WTC11 (cell line): ENCODE data around the gene LGALS9. TPM values are rescaled to one million over a fixed set of nuclear protein-coding genes. Genes with fewer than 3 reads are reported as not detected.
A peak's percentile ranks its signal among the peaks of the same experiment; 100 is the strongest.

ENCODE experiments used
- ATAC-seq: fragments of 200-7000 bp; cut with Tn5 transposase; 2 replicates; pipeline ENCODE4 v1.10.0; 2021; ENCODE audit warnings: mild to moderate bottlenecking, moderate library complexity
- CTCF ChIA-PET: fragments of 300-600 bp; sonication (Branson Sonifier 250); formaldehyde crosslinking; loops from one replicate; lab custom pipeline; 2021; ENCODE audit warnings: antibody characterized with exemption; lab: Charles Lee
- POLR2A ChIA-PET: fragments of 350-600 bp; sonication (Branson Sonifier 250); formaldehyde crosslinking; loops from one replicate; lab custom pipeline; 2021; ENCODE audit warnings: antibody characterized with exemption; lab: Charles Lee
- DNase-seq: peaks from one replicate; pipeline ENCODE4 v3.0.0; 2021; ENCODE audit warnings: low spot score
- H3K27ac Mint-ChIP-seq: 2 replicates; pipeline ENCODE4 v1.8.0; 2021; ENCODE audit warnings: mixed read lengths
- H3K27me3 Mint-ChIP-seq: 2 replicates; pipeline ENCODE4 v1.8.0; 2021; ENCODE audit warnings: low read depth, mild to moderate bottlenecking, moderate library complexity, mixed read lengths
- H3K36me3 Mint-ChIP-seq: 2 replicates; pipeline ENCODE4 v1.8.0; 2021; ENCODE audit warnings: mixed read lengths
- H3K4me1 Mint-ChIP-seq: 2 replicates; pipeline ENCODE4 v1.8.0; 2022; ENCODE audit warnings: mixed read lengths
- H3K4me3 Mint-ChIP-seq: 2 replicates; pipeline ENCODE4 v1.8.0; 2021; ENCODE audit warnings: mild to moderate bottlenecking, moderate library complexity, mixed read lengths
- H3K9me3 Mint-ChIP-seq: 2 replicates; pipeline ENCODE4 v1.8.0; 2021; ENCODE audit warnings: mixed read lengths
- E2F4 ChIP-seq: sonication (generic); formaldehyde crosslinking; IDR thresholded peaks from 2 replicates; pipeline ENCODE4 v1.8.1; 2022; ENCODE audit warnings: low read depth, mild to moderate bottlenecking, moderate library complexity, missing genetic modification reagents, borderline replicate concordance
- ELF4 ChIP-seq: sonication (generic); formaldehyde crosslinking; IDR thresholded peaks from 2 replicates; pipeline ENCODE4 v1.8.1; 2022; ENCODE audit warnings: low read depth, mild to moderate bottlenecking, moderate library complexity, missing genetic modification reagents
- ETV6 ChIP-seq: sonication (generic); formaldehyde crosslinking; IDR thresholded peaks from 2 replicates; pipeline ENCODE4 v1.8.1; 2022; ENCODE audit warnings: mild to moderate bottlenecking, missing genetic modification reagents
- JAZF1 ChIP-seq: fragments of 250-450 bp; sonication (Bioruptor Pico); IDR thresholded peaks from 2 replicates; pipeline ENCODE4 v1.9.0; 2021; ENCODE audit warnings: moderate library complexity, mild to moderate bottlenecking, inconsistent platforms
- MAX ChIP-seq: sonication (generic); formaldehyde crosslinking; IDR thresholded peaks from 2 replicates; pipeline ENCODE4 v1.8.0; 2022; ENCODE audit warnings: mild to moderate bottlenecking, missing genetic modification reagents
- MYBL2 ChIP-seq: sonication (generic); formaldehyde crosslinking; IDR thresholded peaks from 2 replicates; pipeline ENCODE4 v1.8.1; 2023; ENCODE audit warnings: mild to moderate bottlenecking, moderate library complexity, missing genetic modification reagents
- RELA ChIP-seq: sonication (generic); formaldehyde crosslinking; IDR thresholded peaks from 2 replicates; pipeline ENCODE4 v1.8.1; 2022; ENCODE audit warnings: missing genetic modification reagents, mild to moderate bottlenecking, borderline replicate concordance
- USF1 ChIP-seq: sonication (generic); formaldehyde crosslinking; IDR thresholded peaks from 2 replicates; pipeline ENCODE4 v1.8.0; 2022; ENCODE audit warnings: mild to moderate bottlenecking, missing genetic modification reagents
- ZNF232 ChIP-seq: sonication (generic); formaldehyde crosslinking; IDR thresholded peaks from 2 replicates; pipeline ENCODE4 v1.8.0; 2022; ENCODE audit warnings: mild to moderate bottlenecking, missing genetic modification reagents
- ZNF263 ChIP-seq: sonication (generic); formaldehyde crosslinking; IDR thresholded peaks from 2 replicates; pipeline ENCODE4 v1.8.1; 2022; ENCODE audit warnings: low read depth, mild to moderate bottlenecking, moderate library complexity, missing genetic modification reagents
- ZNF396 ChIP-seq: fragments of 250-450 bp; sonication (Bioruptor Pico); IDR thresholded peaks from 2 replicates; pipeline ENCODE4 v1.8.0; 2021; ENCODE audit warnings: mild to moderate bottlenecking, moderate library complexity, borderline replicate concordance
- ZNF416 ChIP-seq: fragments of 250-450 bp; sonication (Bioruptor Pico); IDR thresholded peaks from 2 replicates; pipeline ENCODE4 v1.9.0; 2021; ENCODE audit warnings: mild to moderate bottlenecking, inconsistent platforms
- ZNF423 ChIP-seq: fragments of 250-450 bp; sonication (Bioruptor Pico); IDR thresholded peaks from 2 replicates; pipeline ENCODE4 v2.1.2; 2022; ENCODE audit warnings: mild to moderate bottlenecking, moderate library complexity
- ZNF512 ChIP-seq: sonication (generic); formaldehyde crosslinking; IDR thresholded peaks from 2 replicates; pipeline ENCODE4 v1.8.1; 2022; ENCODE audit warnings: missing genetic modification reagents, borderline replicate concordance
- ZNF671 ChIP-seq: fragments of 250-450 bp; sonication (Bioruptor Pico); IDR thresholded peaks from 2 replicates; pipeline ENCODE4 v1.8.0; 2021; ENCODE audit warnings: mild to moderate bottlenecking
- total RNA-seq: library from RNA; stranded (reverse); gene quantifications from 3 replicates; pipeline ENCODE4 v1.2.3, GENCODE V29; 2021
- TF ChIP-seq, protein P1 (sequence below): fragments of 250-450 bp; sonication (Bioruptor Pico); IDR thresholded peaks from 2 replicates; pipeline ENCODE4 v1.9.0; 2021; ENCODE audit warnings: mild to moderate bottlenecking
- TF ChIP-seq, protein P2 (sequence below): sonication (generic); formaldehyde crosslinking; IDR thresholded peaks from 2 replicates; pipeline ENCODE4 v1.8.0; 2023; ENCODE audit warnings: mild to moderate bottlenecking, missing genetic modification reagents
- TF ChIP-seq, protein P3 (sequence below): fragments of 250-450 bp; sonication (Bioruptor Pico); IDR thresholded peaks from 2 replicates; pipeline ENCODE4 v2.1.2; 2022; ENCODE audit warnings: mild to moderate bottlenecking, moderate library complexity

Gene LGALS9
- total RNA-seq, 1 experiment from 2014 or later = 5.7 TPM

DNA sequence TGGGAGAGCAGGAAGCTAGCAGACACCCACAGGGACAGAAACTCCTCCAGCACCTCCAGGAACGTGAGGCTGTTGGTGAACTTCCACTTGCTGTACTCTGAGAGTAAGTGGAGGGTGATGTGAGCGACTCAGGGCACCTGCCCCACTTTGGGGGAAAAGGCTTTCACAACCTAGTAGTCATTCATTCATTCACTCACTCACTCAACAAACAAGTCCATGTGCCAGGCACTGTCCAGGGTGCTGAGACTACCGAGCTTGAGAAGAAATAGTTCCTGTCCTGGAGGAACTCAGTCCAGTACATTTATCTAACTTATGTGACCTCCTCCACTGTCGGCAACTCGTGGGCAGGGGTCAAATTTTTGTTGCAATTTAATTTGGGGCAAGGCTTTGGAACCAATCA lies 26.6 kb downstream of the LGALS9 start:
- CTCF ChIA-PET = interaction anchor here (0.6 to 1.4 kb wide), 7 partner anchors 19 to 350 kb away, joined by 3 to 7 read pairs (median 3); no protein-coding TSS in a partner anchor
- peak; percentile 40 for DNase-seq
- POLR2A ChIA-PET = no interaction called here
- no peaks in the 10 kb centered on the region for H3K9me3 Mint-ChIP-seq
- H3K27ac Mint-ChIP-seq = no peak overlapping the region
- ATAC-seq = no peak
- no peaks in the 10 kb centered on the region; the same call in 1 of the 2 replicates for H3K27me3 Mint-ChIP-seq
- H3K4me3 Mint-ChIP-seq = no peak overlapping the region
- TF ChIP-seq ZNF416 (no peak), MAX (CRISPR knock-in tag) (peak; percentile 34; the same call in 1 of the 2 replicates), JAZF1 (CRISPR knock-in tag) (no peak)
- peaks cover 5% of the 10 kb centered on the region for H3K4me1 Mint-ChIP-seq
- no peaks in the 10 kb centered on the region for H3K36me3 Mint-ChIP-seq

- CTCF ChIA-PET = no interaction called here
- POLR2A ChIA-PET = no interaction called here
- no peaks in the 10 kb centered on the region; the same call in 1 of the 2 replicates for H3K27me3 Mint-ChIP-seq
- TF ChIP-seq, protein P1, sequence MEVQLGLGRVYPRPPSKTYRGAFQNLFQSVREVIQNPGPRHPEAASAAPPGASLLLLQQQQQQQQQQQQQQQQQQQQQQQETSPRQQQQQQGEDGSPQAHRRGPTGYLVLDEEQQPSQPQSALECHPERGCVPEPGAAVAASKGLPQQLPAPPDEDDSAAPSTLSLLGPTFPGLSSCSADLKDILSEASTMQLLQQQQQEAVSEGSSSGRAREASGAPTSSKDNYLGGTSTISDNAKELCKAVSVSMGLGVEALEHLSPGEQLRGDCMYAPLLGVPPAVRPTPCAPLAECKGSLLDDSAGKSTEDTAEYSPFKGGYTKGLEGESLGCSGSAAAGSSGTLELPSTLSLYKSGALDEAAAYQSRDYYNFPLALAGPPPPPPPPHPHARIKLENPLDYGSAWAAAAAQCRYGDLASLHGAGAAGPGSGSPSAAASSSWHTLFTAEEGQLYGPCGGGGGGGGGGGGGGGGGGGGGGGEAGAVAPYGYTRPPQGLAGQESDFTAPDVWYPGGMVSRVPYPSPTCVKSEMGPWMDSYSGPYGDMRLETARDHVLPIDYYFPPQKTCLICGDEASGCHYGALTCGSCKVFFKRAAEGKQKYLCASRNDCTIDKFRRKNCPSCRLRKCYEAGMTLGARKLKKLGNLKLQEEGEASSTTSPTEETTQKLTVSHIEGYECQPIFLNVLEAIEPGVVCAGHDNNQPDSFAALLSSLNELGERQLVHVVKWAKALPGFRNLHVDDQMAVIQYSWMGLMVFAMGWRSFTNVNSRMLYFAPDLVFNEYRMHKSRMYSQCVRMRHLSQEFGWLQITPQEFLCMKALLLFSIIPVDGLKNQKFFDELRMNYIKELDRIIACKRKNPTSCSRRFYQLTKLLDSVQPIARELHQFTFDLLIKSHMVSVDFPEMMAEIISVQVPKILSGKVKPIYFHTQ (CRISPR knock-in tag) = no peak
- TF ChIP-seq ZNF263 (CRISPR knock-in tag) (no peak), ZNF671 (CRISPR knock-in tag) (no peak), ZNF512 (no peak), ZNF232 (no peak), ELF4 (CRISPR knock-in tag) (no peak)
- H3K36me3 Mint-ChIP-seq = no peaks in the 10 kb centered on the region
- DNase-seq (no peak), ATAC-seq (no peak)
- H3K4me3 Mint-ChIP-seq = no peak overlapping the region
- no peaks in the 10 kb centered on the region for H3K9me3 Mint-ChIP-seq
- H3K27ac Mint-ChIP-seq = no peak overlapping the region
- no peaks in the 10 kb centered on the region for H3K4me1 Mint-ChIP-seq
Measured at GRCh38 chr17:27659683-27660082, 28.7 kb downstream of the LGALS9 start.

DNA sequence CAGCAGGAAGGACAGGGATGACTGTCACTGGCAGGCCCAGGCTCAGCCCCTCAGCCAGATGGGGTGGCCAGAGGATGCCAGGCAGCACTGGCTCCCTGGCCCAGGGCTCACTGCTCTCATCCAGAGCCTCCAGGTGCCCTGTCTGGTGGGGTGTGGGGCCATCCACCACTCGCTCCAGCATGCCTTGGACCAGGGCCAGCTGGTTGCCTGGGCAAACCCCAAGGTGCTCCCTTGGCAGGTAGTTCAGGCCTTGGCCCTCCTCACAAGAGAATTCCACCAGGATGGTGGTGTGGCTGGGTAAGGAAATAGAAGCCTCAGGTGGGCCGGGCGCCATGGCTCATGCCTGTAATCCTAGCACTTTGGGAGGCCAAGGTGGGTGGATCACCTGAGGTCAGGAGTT lies 29.4 kb downstream of the LGALS9 start:
- no peak for TF ChIP-seq ETV6
- TF ChIP-seq, all 79 proteins: peak for 0
- Mint-ChIP-seq H3K4me1 (no peaks in the 10 kb centered on the region), H3K27me3 (no peaks in the 10 kb centered on the region), H3K9me3 (no peaks in the 10 kb centered on the region), H3K27ac (no peak overlapping the region), H3K4me3 (no peak overlapping the region), H3K36me3 (no peaks in the 10 kb centered on the region)
- POLR2A ChIA-PET = no interaction called here
- ATAC-seq = no peak
- no peak for DNase-seq
- CTCF ChIA-PET = interaction anchor here (1.3 kb wide), 1 partner anchor 88 kb away, joined by 4 read pairs; no protein-coding TSS in a partner anchor

- TF ChIP-seq E2F4 (CRISPR knock-in tag) (no peak), RELA (CRISPR knock-in tag) (no peak), USF1 (CRISPR knock-in tag) (no peak), ZNF396 (CRISPR knock-in tag) (no peak), MYBL2 (CRISPR knock-in tag) (no peak), ZNF423 (no peak)
- TF ChIP-seq, protein P2, sequence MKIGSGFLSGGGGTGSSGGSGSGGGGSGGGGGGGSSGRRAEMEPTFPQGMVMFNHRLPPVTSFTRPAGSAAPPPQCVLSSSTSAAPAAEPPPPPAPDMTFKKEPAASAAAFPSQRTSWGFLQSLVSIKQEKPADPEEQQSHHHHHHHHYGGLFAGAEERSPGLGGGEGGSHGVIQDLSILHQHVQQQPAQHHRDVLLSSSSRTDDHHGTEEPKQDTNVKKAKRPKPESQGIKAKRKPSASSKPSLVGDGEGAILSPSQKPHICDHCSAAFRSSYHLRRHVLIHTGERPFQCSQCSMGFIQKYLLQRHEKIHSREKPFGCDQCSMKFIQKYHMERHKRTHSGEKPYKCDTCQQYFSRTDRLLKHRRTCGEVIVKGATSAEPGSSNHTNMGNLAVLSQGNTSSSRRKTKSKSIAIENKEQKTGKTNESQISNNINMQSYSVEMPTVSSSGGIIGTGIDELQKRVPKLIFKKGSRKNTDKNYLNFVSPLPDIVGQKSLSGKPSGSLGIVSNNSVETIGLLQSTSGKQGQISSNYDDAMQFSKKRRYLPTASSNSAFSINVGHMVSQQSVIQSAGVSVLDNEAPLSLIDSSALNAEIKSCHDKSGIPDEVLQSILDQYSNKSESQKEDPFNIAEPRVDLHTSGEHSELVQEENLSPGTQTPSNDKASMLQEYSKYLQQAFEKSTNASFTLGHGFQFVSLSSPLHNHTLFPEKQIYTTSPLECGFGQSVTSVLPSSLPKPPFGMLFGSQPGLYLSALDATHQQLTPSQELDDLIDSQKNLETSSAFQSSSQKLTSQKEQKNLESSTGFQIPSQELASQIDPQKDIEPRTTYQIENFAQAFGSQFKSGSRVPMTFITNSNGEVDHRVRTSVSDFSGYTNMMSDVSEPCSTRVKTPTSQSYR (CRISPR knock-in tag) = no peak
- TF ChIP-seq, protein P3, sequence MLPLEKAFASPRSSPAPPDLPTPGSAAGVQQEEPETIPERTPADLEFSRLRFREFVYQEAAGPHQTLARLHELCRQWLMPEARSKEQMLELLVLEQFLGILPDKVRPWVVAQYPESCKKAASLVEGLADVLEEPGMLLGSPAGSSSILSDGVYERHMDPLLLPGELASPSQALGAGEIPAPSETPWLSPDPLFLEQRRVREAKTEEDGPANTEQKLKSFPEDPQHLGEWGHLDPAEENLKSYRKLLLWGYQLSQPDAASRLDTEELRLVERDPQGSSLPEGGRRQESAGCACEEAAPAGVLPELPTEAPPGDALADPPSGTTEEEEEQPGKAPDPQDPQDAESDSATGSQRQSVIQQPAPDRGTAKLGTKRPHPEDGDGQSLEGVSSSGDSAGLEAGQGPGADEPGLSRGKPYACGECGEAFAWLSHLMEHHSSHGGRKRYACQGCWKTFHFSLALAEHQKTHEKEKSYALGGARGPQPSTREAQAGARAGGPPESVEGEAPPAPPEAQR = no peak
- no peak for DNase-seq
- H3K36me3 Mint-ChIP-seq = no peaks in the 10 kb centered on the region
- H3K4me3 Mint-ChIP-seq = no peak overlapping the region
- POLR2A ChIA-PET = no interaction called here
- no peaks in the 10 kb centered on the region for H3K4me1 Mint-ChIP-seq
- H3K27me3 Mint-ChIP-seq = no peaks in the 10 kb centered on the region
- no peak for ATAC-seq
- H3K9me3 Mint-ChIP-seq = no peaks in the 10 kb centered on the region
- CTCF ChIA-PET = interaction anchor here (0.7 to 2.2 kb wide), 6 partner anchors 9 to 216 kb away, joined by 3 to 17 read pairs (median 4); no protein-coding TSS in a partner anchor
- H3K27ac Mint-ChIP-seq = no peak overlapping the region
Measured at GRCh38 chr17:27663936-27664605, 33.1 kb downstream of the LGALS9 start.
